GM12878 (cell line): ENCODE data around the gene RFX5. TPM values are rescaled to one million over a fixed set of nuclear protein-coding genes. Genes with fewer than 3 reads are reported as not detected.

Source experiments
- ATAC-seq: fragments of 200-7000 bp; cut with Tn5 transposase; 3 replicates; pipeline ENCODE4 v1.9.1; 2020; ENCODE audit warnings: mild to moderate bottlenecking, moderate library complexity
- BruUV-seq: library from RNA; stranded (reverse); fragments of 400-500 nt; replicated peaks from 2 replicates; lab custom pipeline; 2021; lab: Mats Ljungman, UMichigan
- CTCF ChIA-PET: fragments of 300-600 bp; sonication (Branson Sonifier 250); formaldehyde crosslinking; extraction: SDS; loops from one replicate; lab custom pipeline; 2021; ENCODE audit warnings: inconsistent platforms; lab: Yijun Ruan, JAX
- POLR2A ChIA-PET: fragments of 350-600 bp; formaldehyde crosslinking; extraction: SDS; loops from one replicate; lab custom pipeline; 2021; ENCODE audit warnings: inconsistent platforms; lab: Charles Lee
- RAD21 ChIA-PET: fragments of 300-600 bp; sonication (Branson Sonifier 250); formaldehyde crosslinking; loops from one replicate; lab custom pipeline; 2023; ENCODE audit warnings: antibody characterized with exemption; ENCODE audit not compliant: unreplicated experiment; lab: Charles Lee
- SMC1A ChIA-PET: fragments of 300-600 bp; sonication (Branson Sonifier 250); formaldehyde crosslinking; loops from one replicate; lab custom pipeline; 2023; ENCODE audit not compliant: unreplicated experiment, uncharacterized antibody; lab: Charles Lee
- DNase-seq: peaks from one replicate; pipeline ENCODE4 v3.0.0-alpha.2; 2011; ENCODE audit warnings: low read depth, low spot score
- FAIRE-seq: peaks from 3 replicates; lab custom pipeline; 2011; peaks lifted over from hg19 to GRCh38; lab: Jason Lieb, UNC
- H2AFZ ChIP-seq: 2 replicates; pipeline ENCODE4 v1.6.0; 2011; ENCODE audit warnings: low read depth, low read length, control low read depth; ENCODE audit not compliant: control insufficient read depth
- H3K27ac ChIP-seq: 2 replicates; pipeline ENCODE4 v1.5.1; 2011; ENCODE audit warnings: control low read depth; ENCODE audit not compliant: control insufficient read depth, insufficient read depth
- H3K27me3 ChIP-seq, 2 experiments: replicated peaks in 1 of 2; 2 replicates each; pipeline versions ENCODE4 v1.6.0 to v1.6.1; 2011; ENCODE audit warnings: low read length in 1 of 2; ENCODE audit not compliant: control insufficient read depth in 2 of 2, insufficient read depth in 2 of 2
- H3K36me3 ChIP-seq, 2 experiments: 2 replicates each; pipeline ENCODE4 v1.5.1; 2011; ENCODE audit warnings: low read length in 1 of 2; ENCODE audit not compliant: control insufficient read depth in 2 of 2, insufficient read depth in 2 of 2
- H3K4me1 ChIP-seq: 2 replicates; pipeline ENCODE4 v1.6.1; 2011; ENCODE audit warnings: mild to moderate bottlenecking, low read length, moderate library complexity, mixed read lengths; ENCODE audit not compliant: control insufficient read depth, insufficient read depth
- H3K4me2 ChIP-seq: 2 replicates; pipeline ENCODE4 v1.6.0; 2011; ENCODE audit warnings: control low read depth; ENCODE audit not compliant: control insufficient read depth, insufficient read depth
- H3K4me3 ChIP-seq: fragments of 200-600 bp; sonication (generic); 2 replicates; pipeline ENCODE4 v1.5.1; 2016
- H3K79me2 ChIP-seq: 2 replicates; pipeline ENCODE4 v1.6.0; 2011; ENCODE audit warnings: low read length; ENCODE audit not compliant: control insufficient read depth, insufficient read depth
- H3K9ac ChIP-seq: 2 replicates; pipeline ENCODE4 v1.8.0; 2011; ENCODE audit warnings: low read length, control low read depth, mixed read lengths; ENCODE audit not compliant: control insufficient read depth, insufficient read depth
- H3K9me3 ChIP-seq: replicated peaks from 3 replicates; pipeline ENCODE4 v1.5.1; 2011; ENCODE audit warnings: mild to moderate bottlenecking, low read length; ENCODE audit not compliant: control insufficient read depth, insufficient read depth
- H4K20me1 ChIP-seq: 2 replicates; pipeline ENCODE4 v1.6.0; 2011; ENCODE audit not compliant: control insufficient read depth, insufficient read depth
- ATF3 ChIP-seq: IDR thresholded peaks from 2 replicates; pipeline ENCODE4 v1.6.1; 2011; ENCODE audit warnings: low read depth, mild to moderate bottlenecking, low read length, moderate library complexity, borderline replicate concordance; ENCODE audit errors: extremely low read depth
- EGR1 ChIP-seq, 2 experiments: IDR thresholded peaks; 1 replicate in 1 of 2; 2 replicates in 1 of 2; pipeline ENCODE4 v1.6.1; 2011 to 2012; ENCODE audit warnings: low read depth in 2 of 2, low read length in 2 of 2, borderline replicate concordance in 1 of 2, mild to moderate bottlenecking in 1 of 2, moderate library complexity in 1 of 2
- GABPA ChIP-seq: IDR thresholded peaks from 2 replicates; pipeline ENCODE4 v1.6.1; 2014; ENCODE audit warnings: antibody characterized with exemption, low read depth, mild to moderate bottlenecking, inconsistent platforms
- MAX ChIP-seq: IDR thresholded peaks from 2 replicates; pipeline ENCODE4 v1.6.1; 2012; ENCODE audit warnings: low read depth, low read length, improper control_type of control experiment
- NFYB ChIP-seq: IDR thresholded peaks from 2 replicates; pipeline ENCODE4 v1.6.1; 2011; ENCODE audit warnings: low read depth, mild to moderate bottlenecking, low read length, improper control_type of control experiment, moderate library complexity; ENCODE audit not compliant: insufficient read depth
- PML ChIP-seq: IDR thresholded peaks from 2 replicates; pipeline ENCODE4 v1.6.1; 2012; ENCODE audit warnings: low read length, inconsistent platforms
- SKIL ChIP-seq: fragments of 450-650 bp; IDR thresholded peaks from 2 replicates; pipeline ENCODE4 v1.6.1; 2017; ENCODE audit warnings: mild to moderate bottlenecking, low read depth, inconsistent platforms; ENCODE audit not compliant: poor library complexity, severe bottlenecking
- SMARCA5 ChIP-seq: fragments of 450-650 bp; IDR thresholded peaks from 2 replicates; pipeline ENCODE4 v1.6.1; 2017; ENCODE audit warnings: mild to moderate bottlenecking
- SREBF2 ChIP-seq: IDR thresholded peaks from 2 replicates; pipeline ENCODE4 v1.6.1; 2012; ENCODE audit warnings: mild to moderate bottlenecking, low read length
- USF2 ChIP-seq: IDR thresholded peaks from 2 replicates; pipeline ENCODE4 v1.6.1; 2011; ENCODE audit warnings: low read depth, low read length, improper control_type of control experiment, borderline replicate concordance
- WGBS: methylation state at CpG from one replicate; pipeline ENCODE4 v1.1.6; 2016; ENCODE audit warnings: low lambda C conversion rate; ENCODE audit not compliant: insufficient replicate concordance, insufficient coverage; ENCODE audit errors: missing lambda C conversion rate; 5-methylcytosine and 5-hydroxymethylcytosine counted together
- in situ Hi-C: fragments of 300-500 bp; cut with MboI; formaldehyde crosslinking; loops from 9 replicates; pipeline ENCODE4 v1.14.3; 2018; ENCODE audit warnings: mixed read lengths
- intact Hi-C: fragments of 100-400 bp; cut with micrococcal nuclease; formaldehyde crosslinking; loops from one replicate; pipeline ENCODE4 v1.14.2; 2022; ENCODE audit not compliant: unreplicated experiment
- polyA plus RNA-seq, 11 experiments: library from polyadenylated mRNA; depleted of rRNA in 4 of 11; unstranded in 6 of 11; stranded (reverse) in 5 of 11; fragments of >200 nt; fragmentation: Nextera tagmentation in 4 of 11; fragmentation: Illumina TruSeq in 1 of 11; extraction: Ambion mirVana in 4 of 11; extraction: Trizol in 1 of 11; gene quantifications; 1 replicate in 1 of 11; 2 replicates in 10 of 11; pipeline versions ENCODE4 v1.2.1 to v1.2.3, GENCODE V29; 2011 to 2016; ENCODE audit warnings: inconsistent platforms in 2 of 11, missing spikeins in 2 of 11, low read depth in 1 of 11
- total RNA-seq, 4 experiments: library from RNA; depleted of rRNA in 3 of 4; stranded (reverse); fragments of >200 nt in 3 of 4; fragmentation: Illumina TruSeq in 1 of 4; extraction: Trizol in 1 of 4; gene quantifications; 2 replicates each; pipeline versions ENCODE4 v1.2.1 to v1.2.3, GENCODE V29; 2013 to 2021
- TF ChIP-seq, protein P1 (sequence below): fragments of 450-650 bp; IDR thresholded peaks from 2 replicates; pipeline ENCODE4 v1.6.1; 2018; ENCODE audit warnings: mild to moderate bottlenecking, low read depth, moderate library complexity; ENCODE audit not compliant: partially characterized antibody

Gene RFX5
- total and polyA plus RNA-seq, 10 of the 15 experiments (the other 5 are each of a cell fraction or from before 2014, with no cell fraction given), result 14.1 to 198 (median 124) TPM

DNA sequence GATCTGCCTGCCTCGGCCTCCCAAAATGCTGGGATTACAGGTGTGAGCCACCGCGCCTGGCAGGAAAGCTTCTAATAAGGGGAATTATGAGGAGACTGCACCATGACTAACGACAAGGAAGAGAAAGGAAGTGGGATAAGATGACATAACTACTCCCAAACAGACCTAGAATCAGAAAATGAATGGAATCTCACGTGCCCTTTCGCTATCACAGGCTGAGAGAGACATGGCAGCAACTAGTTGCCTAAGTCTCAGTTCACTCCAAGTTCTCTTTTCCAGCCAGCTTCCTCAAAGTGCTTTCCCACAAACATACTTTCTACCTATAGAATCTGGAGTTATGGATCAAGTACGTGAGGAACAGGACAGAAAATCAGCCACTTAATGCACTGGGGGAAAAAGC lies 21.8 kb downstream of the RFX5 start:
- peak overlapping the region; percentile 95; the same call in 1 of the 2 replicates for H3K27ac ChIP-seq
- ChIA-PET CTCF (interaction anchor here (1.2 to 14.4 kb wide), 5 partner anchors 8 to 74 kb away, joined by 3 to 189 read pairs (median 4); partner anchors contain the start of gene PSMB4), POLR2A (interaction anchor here (1.0 to 10.5 kb wide), 5 partner anchors 15 to 319 kb away, joined by 3 to 110 read pairs (median 12); partner anchors contain the start of genes MINDY1, PSMB4 and RFX5), SMC1A (interaction anchor here (0.7 to 6.8 kb wide), 3 partner anchors 14 to 71 kb away, joined by 3 to 75 read pairs (median 4); partner anchors contain the start of gene PSMD4), RAD21 (interaction anchor here (1.3 to 3.8 kb wide), 2 partner anchors 13 to 15 kb away, joined by 3 to 37 read pairs; no protein-coding TSS in a partner anchor)
- no peak for FAIRE-seq
- no peaks in the 10 kb centered on the region for H3K9me3 ChIP-seq
- H3K79me2 ChIP-seq, result peaks cover 34% of the 10 kb centered on the region
- no peak overlapping the region for H3K9ac ChIP-seq
- BruUV-seq, result no TSS peak
- in situ Hi-C loops, result no loop called here
- no peaks in the 10 kb centered on the region for H4K20me1 ChIP-seq
- TF ChIP-seq SKIL, result no peak
- no peak for TF ChIP-seq ATF3
- TF ChIP-seq, protein P1, sequence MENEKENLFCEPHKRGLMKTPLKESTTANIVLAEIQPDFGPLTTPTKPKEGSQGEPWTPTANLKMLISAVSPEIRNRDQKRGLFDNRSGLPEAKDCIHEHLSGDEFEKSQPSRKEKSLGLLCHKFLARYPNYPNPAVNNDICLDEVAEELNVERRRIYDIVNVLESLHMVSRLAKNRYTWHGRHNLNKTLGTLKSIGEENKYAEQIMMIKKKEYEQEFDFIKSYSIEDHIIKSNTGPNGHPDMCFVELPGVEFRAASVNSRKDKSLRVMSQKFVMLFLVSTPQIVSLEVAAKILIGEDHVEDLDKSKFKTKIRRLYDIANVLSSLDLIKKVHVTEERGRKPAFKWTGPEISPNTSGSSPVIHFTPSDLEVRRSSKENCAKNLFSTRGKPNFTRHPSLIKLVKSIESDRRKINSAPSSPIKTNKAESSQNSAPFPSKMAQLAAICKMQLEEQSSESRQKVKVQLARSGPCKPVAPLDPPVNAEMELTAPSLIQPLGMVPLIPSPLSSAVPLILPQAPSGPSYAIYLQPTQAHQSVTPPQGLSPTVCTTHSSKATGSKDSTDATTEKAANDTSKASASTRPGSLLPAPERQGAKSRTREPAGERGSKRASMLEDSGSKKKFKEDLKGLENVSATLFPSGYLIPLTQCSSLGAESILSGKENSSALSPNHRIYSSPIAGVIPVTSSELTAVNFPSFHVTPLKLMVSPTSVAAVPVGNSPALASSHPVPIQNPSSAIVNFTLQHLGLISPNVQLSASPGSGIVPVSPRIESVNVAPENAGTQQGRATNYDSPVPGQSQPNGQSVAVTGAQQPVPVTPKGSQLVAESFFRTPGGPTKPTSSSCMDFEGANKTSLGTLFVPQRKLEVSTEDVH, result no peak
- TF ChIP-seq NFYB, result no peak
- no peak for TF ChIP-seq SREBF2
- no peak for TF ChIP-seq MAX
- TF ChIP-seq USF2, result no peak
- no peak for TF ChIP-seq PML
- no peak for TF ChIP-seq SMARCA5
- TF ChIP-seq EGR1 (IDR thresholded peaks at IDR 0.05; ENCODE audit: borderline replicate concordance in 1 of 2, low read depth in 2 of 2, low read length in 2 of 2), result no peak
- TF ChIP-seq GABPA, result no peak
- intact Hi-C loops, result loop anchor here (5.0 kb wide), 1 partner anchor 128 kb away; the partner anchor contains the start of gene PIP5K1A
- no peaks in the 10 kb centered on the region for H3K27me3 ChIP-seq
- no peak for ATAC-seq
- WGBS, result 86% methylated on average over 7 of the region's 7 CpGs
- no peak for DNase-seq
- peaks cover 9% of the 10 kb centered on the region; the same call in 1 of the 2 replicates for H3K4me1 ChIP-seq
- peak overlapping the region; percentile 77 for H3K4me2 ChIP-seq
- H2AFZ ChIP-seq, result no peak overlapping the region
- peaks cover 0 to 6% of the 10 kb centered on the region in 2 experiments; a peak in 2 of 4 replicates for H3K36me3 ChIP-seq
- no peak overlapping the region; the same call in 1 of the 2 replicates for H3K4me3 ChIP-seq
